ENCODE measurements around the gene LST1. TPM values are rescaled to one million over a fixed set of nuclear protein-coding genes. Genes with fewer than 3 reads are reported as not detected.
A peak's percentile ranks its signal among the peaks of the same experiment; 100 is the strongest.

LST1 gene
- total and polyA plus RNA-seq, 2 of the 4 experiments (the other 2 are of a cell fraction) = not detected

DNA sequence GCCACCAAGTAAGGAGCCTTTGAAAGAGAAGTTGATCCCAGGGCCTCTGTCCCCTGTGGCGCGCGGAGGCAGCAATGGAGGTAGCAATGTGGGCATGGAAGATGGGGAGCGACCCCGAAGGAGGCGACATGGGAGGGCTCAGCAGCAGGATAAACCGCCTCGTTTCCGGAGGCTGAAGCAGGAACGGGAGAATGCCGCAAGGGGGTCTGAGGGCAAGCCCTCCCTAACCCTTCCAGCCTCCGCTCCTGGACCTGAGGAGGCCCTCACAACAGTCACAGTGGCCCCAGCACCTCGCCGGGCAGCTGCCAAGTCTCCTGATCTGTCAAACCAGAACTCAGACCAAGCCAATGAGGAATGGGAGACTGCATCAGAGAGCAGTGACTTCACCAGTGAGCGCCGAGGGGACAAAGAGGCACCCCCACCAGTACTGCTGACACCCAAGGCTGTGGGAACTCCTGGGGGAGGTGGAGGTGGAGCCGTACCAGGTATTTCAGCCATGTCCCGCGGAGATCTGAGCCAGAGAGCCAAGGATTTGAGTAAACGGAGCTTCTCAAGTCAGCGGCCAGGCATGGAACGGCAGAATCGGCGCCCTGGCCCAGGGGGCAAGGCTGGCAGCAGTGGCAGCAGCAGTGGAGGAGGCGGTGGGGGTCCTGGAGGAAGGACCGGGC is 46.3 kb downstream of the LST1 start:
- H3K4ac ChIP-seq (ENCODE audit: low read depth, low read length) = no peak overlapping the region
- H4K91ac ChIP-seq (ENCODE audit: insufficient read depth, low read depth, low read length) = no peak overlapping the region
- H2AFZ ChIP-seq (replicated peaks; ENCODE audit: low read length, poor library complexity) = peak overlapping the region; percentile 13
- no peak overlapping the region for H3K9ac ChIP-seq (ENCODE audit: low read depth, low read length)
- H3K27ac ChIP-seq (ENCODE audit: insufficient read depth, low read length) = no peak overlapping the region
- intact Hi-C loops (cut with micrococcal nuclease) = no loop called here
- peaks cover 26% of the 10 kb centered on the region for H4K20me1 ChIP-seq (ENCODE audit: insufficient read depth, low read length)
- WGBS, 2 experiments (ENCODE audit: extremely low coverage in 2 of 2, insufficient read length in 1 of 2) = 89% methylated on average over 14 of the region's 26 CpGs; no CpG with 5 or more reads in 1 of the 2 experiments
- H3K4me1 ChIP-seq (ENCODE audit: control insufficient read depth, insufficient read depth, low read length) = no peaks in the 10 kb centered on the region
- H3K79me1 ChIP-seq (ENCODE audit: low read depth in 1 of 2, low read length in 2 of 2) = peaks cover 35 to 57% of the 10 kb centered on the region in 2 experiments
- H4K8ac ChIP-seq (ENCODE audit: low read depth in 2 of 2, low read length in 2 of 2) = no peak overlapping the region
- BruUV-seq (replicated peaks) = no TSS peak
- H4K5ac ChIP-seq (ENCODE audit: low read depth, low read length) = no peak overlapping the region
- no peak for TF ChIP-seq MAFK (IDR thresholded peaks at IDR 0.05; ENCODE audit: low read depth, low read length)
- TF ChIP-seq, protein P1, sequence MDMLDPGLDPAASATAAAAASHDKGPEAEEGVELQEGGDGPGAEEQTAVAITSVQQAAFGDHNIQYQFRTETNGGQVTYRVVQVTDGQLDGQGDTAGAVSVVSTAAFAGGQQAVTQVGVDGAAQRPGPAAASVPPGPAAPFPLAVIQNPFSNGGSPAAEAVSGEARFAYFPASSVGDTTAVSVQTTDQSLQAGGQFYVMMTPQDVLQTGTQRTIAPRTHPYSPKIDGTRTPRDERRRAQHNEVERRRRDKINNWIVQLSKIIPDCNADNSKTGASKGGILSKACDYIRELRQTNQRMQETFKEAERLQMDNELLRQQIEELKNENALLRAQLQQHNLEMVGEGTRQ (IDR thresholded peaks at IDR 0.05; ENCODE audit: low read depth, low read length) = no peak
- no peak for TF ChIP-seq MAZ (IDR thresholded peaks at IDR 0.05; ENCODE audit: borderline replicate concordance, low read depth, low read length)
- no peak for TF ChIP-seq NFE2L2 (IDR thresholded peaks at IDR 0.05; ENCODE audit: low read depth, low read length)
- TF ChIP-seq CHD1 (IDR thresholded peaks at IDR 0.05; ENCODE audit: low read depth, low read length) = no peak
- no peak for TF ChIP-seq SMC3 (IDR thresholded peaks at IDR 0.05; ENCODE audit: low read depth, low read length)
- no peak for TF ChIP-seq CEBPB (IDR thresholded peaks at IDR 0.05; ENCODE audit: low read depth, low read length)
- no peak for TF ChIP-seq POLR2A (IDR thresholded peaks at IDR 0.05; ENCODE audit: low read depth, low read length)
- no peak for TF ChIP-seq RFX5 (IDR thresholded peaks at IDR 0.05; ENCODE audit: low read depth, low read length)
- no peak for TF ChIP-seq BHLHE40 (IDR thresholded peaks at IDR 0.05; ENCODE audit: low read depth, low read length)
- H2BK15ac ChIP-seq (ENCODE audit: low read depth, low read length) = no peak overlapping the region
- peak overlapping the region; percentile 15 for H2AK9ac ChIP-seq (replicated peaks; ENCODE audit: low read depth, low read length, poor library complexity)
- no peak overlapping the region for H3K4me3 ChIP-seq (ENCODE audit: insufficient read depth, low read depth, low read length)
- ATAC-seq (ENCODE audit: low read depth) (no peak), DNase-seq (no peak)
- no peak overlapping the region for H2BK120ac ChIP-seq (ENCODE audit: low read depth, low read length)
- H3K23ac ChIP-seq (ENCODE audit: low read depth, low read length) = no peak overlapping the region
- no peak overlapping the region for H3K18ac ChIP-seq (ENCODE audit: low read depth, low read length)
- H3K9me3 ChIP-seq (ENCODE audit: control insufficient read depth, insufficient read depth, low read length) = no peaks in the 10 kb centered on the region
- H3K36me3 ChIP-seq (ENCODE audit: control insufficient read depth, insufficient read depth, low read length) = peaks cover 93% of the 10 kb centered on the region
- H3K56ac ChIP-seq (ENCODE audit: extremely low read depth, insufficient read depth, low read length) = no peak overlapping the region
- no peak overlapping the region for H2BK20ac ChIP-seq (ENCODE audit: low read depth, low read length)
- no peaks in the 10 kb centered on the region for H3K27me3 ChIP-seq (ENCODE audit: control insufficient read depth, insufficient read depth, low read length)
- H3K9me1 ChIP-seq (ENCODE audit: insufficient read depth, low read length) = no peaks in the 10 kb centered on the region
- dilution Hi-C loops (cut with HindIII; ENCODE audit: low sequenced_read_pairs, unreplicated experiment) = no loop called here
- ChIA-PET CTCF (no interaction called here), POLR2A (ENCODE audit: unreplicated experiment) (no interaction called here)
- H3K14ac ChIP-seq (replicated peaks; ENCODE audit: low read depth, low read length) = no peak overlapping the region
- in situ Hi-C loops (cut with MboI; ENCODE audit: low sequenced_read_pairs) = no loop called here
- H2BK5ac ChIP-seq (ENCODE audit: low read depth, low read length, poor library complexity, severe bottlenecking) = no peak overlapping the region
- H3K4me2 ChIP-seq (ENCODE audit: low read depth, low read length) = no peak overlapping the region
- no peak overlapping the region for H2AK5ac ChIP-seq (ENCODE audit: low read depth, low read length)
